Dermis blood vessel endothelial cell (primary cell): ENCODE results near the gene DIP2C. TPM values are rescaled to one million over a fixed set of nuclear protein-coding genes. Genes with fewer than 3 reads are reported as not detected.
"Not testable (repeated sequence)": the region's sequence is repeated elsewhere in the genome, so short reads cannot be mapped to it uniquely, and the experiment has no call there.

Experiments used
- DNase-seq: peaks from one replicate; pipeline ENCODE4 v3.0.0; 2010
- total RNA-seq: library from RNA; depleted of rRNA; stranded (reverse); fragments of >200 nt; gene quantifications from 2 replicates; pipeline ENCODE4 v1.2.3, GENCODE V29; 2014

DIP2C gene
- total RNA-seq, 1 donor from 2014 or later = 6.5 TPM

- DNase-seq = no peak
These were observed 158.8 kb downstream of the DIP2C start for GRCh38 chr10:530717-531116.

- no peak for DNase-seq
These were observed 159.8 kb downstream of the DIP2C start for GRCh38 chr10:529468-530230.

GRCh38 chr10:528173-529165 is 161.0 kb downstream of the DIP2C start:
- DNase-seq = no peak

GRCh38 chr10:527416-527815 is 162.1 kb downstream of the DIP2C start:
- no peak for DNase-seq

- no peak for DNase-seq
These were observed 162.7 kb downstream of the DIP2C start for GRCh38 chr10:526651-527312.

GRCh38 chr10:525565-526315 is 163.7 kb downstream of the DIP2C start:
- DNase-seq = no peak

- DNase-seq = no peak
These were observed 165.5 kb downstream of the DIP2C start for GRCh38 chr10:523925-524324.

GRCh38 chr10:522350-522749 is 167.1 kb downstream of the DIP2C start:
- no peak for DNase-seq

- no peak for DNase-seq
These were observed 167.9 kb downstream of the DIP2C start for GRCh38 chr10:521261-522250.

- no peak for DNase-seq
These were observed 169.1 kb downstream of the DIP2C start for GRCh38 chr10:520402-520787.

GRCh38 chr10:519716-520401 is 169.6 kb downstream of the DIP2C start:
- DNase-seq = no peak

GRCh38 chr10:519055-519715 is 170.3 kb downstream of the DIP2C start:
- no peak for DNase-seq

- DNase-seq = no peak
These were observed 171.5 kb downstream of the DIP2C start for GRCh38 chr10:517872-518475.

- DNase-seq = no peak
These were observed 172.1 kb downstream of the DIP2C start for GRCh38 chr10:517241-517830.

- DNase-seq = no peak
These were observed 172.7 kb downstream of the DIP2C start for GRCh38 chr10:516764-517163.

- DNase-seq = no peak
These were observed 173.8 kb downstream of the DIP2C start for GRCh38 chr10:515674-516073.

- DNase-seq = no peak
These were observed 175.3 kb downstream of the DIP2C start for GRCh38 chr10:514137-514671.

GRCh38 chr10:513393-513792 is 176.1 kb downstream of the DIP2C start:
- no peak for DNase-seq

GRCh38 chr10:512661-513060 is 176.8 kb downstream of the DIP2C start:
- not testable (repeated sequence) for DNase-seq
